NCI-H1694 (cell line): ENCODE data around the gene NUMA1.

Experiments used
- DNase-seq: peaks from one replicate; lab custom pipeline; 2025; lab: John Stamatoyannopoulos, UW

The NUMA1 gene

GRCh38 chr11:72014761-72015320, 65.5 kb downstream of the NUMA1 start:
- DNase-seq: no peak

- no peak for DNase-seq
Observed at GRCh38 chr11:72013765-72014711, 66.3 kb downstream of the NUMA1 start.

GRCh38 chr11:72012897-72013721, 67.2 kb downstream of the NUMA1 start:
- no peak for DNase-seq

GRCh38 chr11:72012091-72012630, 68.2 kb downstream of the NUMA1 start:
- DNase-seq: no peak

GRCh38 chr11:72010529-72011233, 69.7 kb downstream of the NUMA1 start:
- DNase-seq: no peak

GRCh38 chr11:72009156-72009555, 71.2 kb downstream of the NUMA1 start:
- no peak for DNase-seq

GRCh38 chr11:72008728-72009127, 71.6 kb downstream of the NUMA1 start:
- no peak for DNase-seq

GRCh38 chr11:72007587-72007986, 72.8 kb downstream of the NUMA1 start:
- DNase-seq: no peak

GRCh38 chr11:72007089-72007476, 73.3 kb downstream of the NUMA1 start:
- no peak for DNase-seq

GRCh38 chr11:72006309-72007088, 73.8 kb downstream of the NUMA1 start:
- no peak for DNase-seq

- no peak for DNase-seq
Observed at GRCh38 chr11:72005347-72006260, 74.7 kb downstream of the NUMA1 start.

- no peak for DNase-seq
Observed at GRCh38 chr11:72004515-72005346, 75.6 kb downstream of the NUMA1 start.

- no peak for DNase-seq
Observed at GRCh38 chr11:72003776-72004171, 76.6 kb downstream of the NUMA1 start.

GRCh38 chr11:72002841-72003775, 77.2 kb downstream of the NUMA1 start:
- no peak for DNase-seq

- DNase-seq: peak; percentile 12
Observed at GRCh38 chr11:72001834-72002591, 78.3 kb downstream of the NUMA1 start.

- DNase-seq: no peak
Observed at GRCh38 chr11:72001285-72001684, 79.1 kb downstream of the NUMA1 start.
